IPS DF 19.7 (cell line): ENCODE results near the gene FGD5.

ENCODE experiments used
- DNase-seq: peaks from one replicate; pipeline ENCODE4 v3.0.0-alpha.2; 2013; ENCODE audit warnings: low read depth, low spot score

Gene FGD5

GRCh38 chr3:14874784-14875183 lies 56.0 kb downstream of the FGD5 start:
- no peak for DNase-seq

- no peak for DNase-seq
Measured at GRCh38 chr3:14875411-14876175, 56.8 kb downstream of the FGD5 start.

GRCh38 chr3:14876921-14877333 lies 58.2 kb downstream of the FGD5 start:
- no peak for DNase-seq

- DNase-seq = no peak
Measured at GRCh38 chr3:14877469-14877868, 58.7 kb downstream of the FGD5 start.

GRCh38 chr3:14879211-14879874 lies 60.6 kb downstream of the FGD5 start:
- no peak for DNase-seq

GRCh38 chr3:14880447-14881106 lies 61.8 kb downstream of the FGD5 start:
- no peak for DNase-seq

GRCh38 chr3:14883226-14883625 lies 64.5 kb downstream of the FGD5 start:
- no peak for DNase-seq

- DNase-seq = no peak
Measured at GRCh38 chr3:14884665-14885064, 65.9 kb downstream of the FGD5 start.

GRCh38 chr3:14885307-14885706 lies 66.5 kb downstream of the FGD5 start:
- no peak for DNase-seq

GRCh38 chr3:14886101-14886500 lies 67.3 kb downstream of the FGD5 start:
- no peak for DNase-seq

- DNase-seq = no peak
Measured at GRCh38 chr3:14889205-14889604, 70.4 kb downstream of the FGD5 start.

- no peak for DNase-seq
Measured at GRCh38 chr3:14889943-14890342, 71.2 kb downstream of the FGD5 start.

GRCh38 chr3:14890476-14890875 lies 71.7 kb downstream of the FGD5 start:
- DNase-seq = no peak

GRCh38 chr3:14891135-14892132 lies 72.7 kb downstream of the FGD5 start:
- no peak for DNase-seq

GRCh38 chr3:14892226-14892625 lies 73.5 kb downstream of the FGD5 start:
- no peak for DNase-seq

- no peak for DNase-seq
Measured at GRCh38 chr3:14894085-14894484, 75.3 kb downstream of the FGD5 start.

GRCh38 chr3:14897266-14897665 lies 78.5 kb downstream of the FGD5 start:
- no peak for DNase-seq

GRCh38 chr3:14898929-14899328 lies 80.2 kb downstream of the FGD5 start:
- no peak for DNase-seq

GRCh38 chr3:14899993-14900618 lies 81.3 kb downstream of the FGD5 start:
- DNase-seq = no peak

- no peak for DNase-seq
Measured at GRCh38 chr3:14900881-14901873, 82.4 kb downstream of the FGD5 start.
